Activated naive CD4-positive, alpha-beta T cell treated with anti-CD3 and anti-CD28 coated beads, Interleukin-2, amount 10 ng/mL, durations not matched to agents 7 days and 5 days (primary cell): ENCODE results near the gene MYL12B.

Experiments used
- CTCF ChIA-PET: fragments of 350-600 bp; sonication (Branson Sonifier 250); formaldehyde crosslinking; loops from one replicate; lab custom pipeline; 2021; ENCODE audit warnings: antibody characterized with exemption; lab: Charles Lee
- DNase-seq: peaks from one replicate; pipeline ENCODE4 v3.0.0-alpha.2; 2020
- H3K27ac Mint-ChIP-seq: one replicate; pipeline ENCODE4 v1.8.0; 2021; ENCODE audit warnings: mild to moderate bottlenecking, moderate library complexity, mixed read lengths
- H3K27me3 Mint-ChIP-seq: one replicate; pipeline ENCODE4 v1.8.0; 2021; ENCODE audit warnings: mild to moderate bottlenecking, mixed read lengths
- H3K36me3 Mint-ChIP-seq: one replicate; pipeline ENCODE4 v1.8.0; 2021; ENCODE audit warnings: mixed read lengths
- H3K4me1 Mint-ChIP-seq: one replicate; pipeline ENCODE4 v1.8.0; 2021; ENCODE audit warnings: mixed read lengths
- H3K4me3 Mint-ChIP-seq: one replicate; pipeline ENCODE4 v1.8.0; 2021; ENCODE audit warnings: mild to moderate bottlenecking, moderate library complexity, mixed read lengths
- H3K9me3 Mint-ChIP-seq: one replicate; pipeline ENCODE4 v1.8.0; 2021; ENCODE audit warnings: mixed read lengths

MYL12B gene

GRCh38 chr18:3281456-3282400 is 19.8 kb downstream of the MYL12B start:
- H3K36me3 Mint-ChIP-seq = peaks cover 18% of the 10 kb centered on the region
- CTCF ChIA-PET = interaction anchor here (0.7 to 10.2 kb wide), 17 partner anchors 14 to 713 kb away, joined by 3 to 161 read pairs (median 4); no protein-coding TSS in a partner anchor
- no peak for DNase-seq
- H3K27ac Mint-ChIP-seq = no peak overlapping the region
- H3K9me3 Mint-ChIP-seq = no peaks in the 10 kb centered on the region
- peaks cover 6% of the 10 kb centered on the region for H3K27me3 Mint-ChIP-seq
- H3K4me3 Mint-ChIP-seq = no peak overlapping the region
- H3K4me1 Mint-ChIP-seq = no peaks in the 10 kb centered on the region

- Mint-ChIP-seq H3K4me1 (no peaks in the 10 kb centered on the region), H3K27ac (no peak overlapping the region), H3K27me3 (peaks cover 6% of the 10 kb centered on the region), H3K4me3 (no peak overlapping the region), H3K9me3 (no peaks in the 10 kb centered on the region), H3K36me3 (peaks cover 8% of the 10 kb centered on the region)
- CTCF ChIA-PET = interaction anchor here (1.0 to 10.2 kb wide), 8 partner anchors 12 to 382 kb away, joined by 3 to 161 read pairs (median 8); no protein-coding TSS in a partner anchor
- DNase-seq = no peak
These were observed 21.4 kb downstream of the MYL12B start for GRCh38 chr18:3283253-3283863.

- H3K4me1 Mint-ChIP-seq = no peaks in the 10 kb centered on the region
- no peaks in the 10 kb centered on the region for H3K9me3 Mint-ChIP-seq
- H3K36me3 Mint-ChIP-seq = peaks cover 3% of the 10 kb centered on the region
- no peak for DNase-seq
- H3K27ac Mint-ChIP-seq = no peak overlapping the region
- peaks cover 6% of the 10 kb centered on the region for H3K27me3 Mint-ChIP-seq
- no peak overlapping the region for H3K4me3 Mint-ChIP-seq
- CTCF ChIA-PET = interaction anchor here (1.0 to 10.2 kb wide), 6 partner anchors 12 to 382 kb away, joined by 3 to 161 read pairs (median 10); no protein-coding TSS in a partner anchor
These were observed 22.0 kb downstream of the MYL12B start for GRCh38 chr18:3283908-3284307.

GRCh38 chr18:3284501-3284900 is 22.6 kb downstream of the MYL12B start:
- DNase-seq = no peak
- no peaks in the 10 kb centered on the region for H3K36me3 Mint-ChIP-seq
- no peak overlapping the region for H3K27ac Mint-ChIP-seq
- CTCF ChIA-PET = interaction anchor here (1.3 to 10.2 kb wide), 4 partner anchors 11 to 381 kb away, joined by 3 to 161 read pairs (median 14); no protein-coding TSS in a partner anchor
- peaks cover 9% of the 10 kb centered on the region for H3K27me3 Mint-ChIP-seq
- no peaks in the 10 kb centered on the region for H3K9me3 Mint-ChIP-seq
- H3K4me3 Mint-ChIP-seq = no peak overlapping the region
- no peaks in the 10 kb centered on the region for H3K4me1 Mint-ChIP-seq

GRCh38 chr18:3286159-3286558 is 24.2 kb downstream of the MYL12B start:
- no peaks in the 10 kb centered on the region for H3K4me1 Mint-ChIP-seq
- H3K9me3 Mint-ChIP-seq = peaks cover 7% of the 10 kb centered on the region
- no peak overlapping the region for H3K27ac Mint-ChIP-seq
- CTCF ChIA-PET = interaction anchor here (1.3 to 10.2 kb wide), 2 partner anchors 11 to 379 kb away, joined by 5 to 161 read pairs; no protein-coding TSS in a partner anchor
- H3K4me3 Mint-ChIP-seq = no peak overlapping the region
- no peak for DNase-seq
- H3K27me3 Mint-ChIP-seq = peaks cover 9% of the 10 kb centered on the region
- H3K36me3 Mint-ChIP-seq = no peaks in the 10 kb centered on the region

GRCh38 chr18:3293196-3293951 is 31.4 kb downstream of the MYL12B start:
- Mint-ChIP-seq H3K4me3 (no peak overlapping the region), H3K27ac (no peak overlapping the region), H3K9me3 (peaks cover 11% of the 10 kb centered on the region), H3K4me1 (peaks cover 11% of the 10 kb centered on the region), H3K36me3 (no peaks in the 10 kb centered on the region), H3K27me3 (peaks cover 4% of the 10 kb centered on the region)
- no peak for DNase-seq
- CTCF ChIA-PET = interaction anchor here (0.6 to 1.8 kb wide), 5 partner anchors 161 to 374 kb away, joined by 3 to 6 read pairs (median 4); no protein-coding TSS in a partner anchor

- Mint-ChIP-seq H3K36me3 (no peaks in the 10 kb centered on the region), H3K9me3 (peaks cover 11% of the 10 kb centered on the region), H3K4me1 (peaks cover 11% of the 10 kb centered on the region), H3K4me3 (no peak overlapping the region), H3K27me3 (no peaks in the 10 kb centered on the region), H3K27ac (no peak overlapping the region)
- CTCF ChIA-PET = interaction anchor here (0.6 to 2.0 kb wide), 7 partner anchors 12 to 373 kb away, joined by 3 to 6 read pairs (median 3); no protein-coding TSS in a partner anchor
- no peak for DNase-seq
These were observed 32.6 kb downstream of the MYL12B start for GRCh38 chr18:3294435-3295080.

GRCh38 chr18:3297025-3297984 is 35.4 kb downstream of the MYL12B start:
- Mint-ChIP-seq H3K4me1 (peaks cover 11% of the 10 kb centered on the region), H3K36me3 (no peaks in the 10 kb centered on the region), H3K9me3 (peaks cover 2% of the 10 kb centered on the region), H3K27ac (peak overlapping the region; percentile 81), H3K27me3 (peaks cover 21% of the 10 kb centered on the region), H3K4me3 (peak overlapping the region; percentile 93)
- peak; percentile 97 for DNase-seq
- CTCF ChIA-PET = interaction anchor here (0.8 to 3.0 kb wide), 29 partner anchors 9 to 474 kb away, joined by 3 to 37 read pairs (median 5); partner anchors contain the start of gene MYL12A

- no peak overlapping the region for H3K27ac Mint-ChIP-seq
- no peak overlapping the region for H3K4me3 Mint-ChIP-seq
- no peaks in the 10 kb centered on the region for H3K9me3 Mint-ChIP-seq
- peaks cover 29% of the 10 kb centered on the region for H3K27me3 Mint-ChIP-seq
- H3K4me1 Mint-ChIP-seq = peaks cover 12% of the 10 kb centered on the region
- CTCF ChIA-PET = interaction anchor here (1.8 kb wide), 1 partner anchor 41 kb away, joined by 7 read pairs; no protein-coding TSS in a partner anchor
- no peak for DNase-seq
- no peaks in the 10 kb centered on the region for H3K36me3 Mint-ChIP-seq
These were observed 42.9 kb downstream of the MYL12B start for GRCh38 chr18:3304832-3305231.

- CTCF ChIA-PET = interaction anchor here (0.7 to 1.8 kb wide), 3 partner anchors 17 to 360 kb away, joined by 3 to 7 read pairs (median 5); no protein-coding TSS in a partner anchor
These were observed 43.4 kb downstream of the MYL12B start for GRCh38 chr18:3305354-3305762.

GRCh38 chr18:3305933-3306332 is 44.0 kb downstream of the MYL12B start:
- Mint-ChIP-seq H3K27me3 (peaks cover 19% of the 10 kb centered on the region), H3K9me3 (no peaks in the 10 kb centered on the region), H3K4me1 (peaks cover 12% of the 10 kb centered on the region), H3K36me3 (no peaks in the 10 kb centered on the region), H3K4me3 (no peak overlapping the region), H3K27ac (no peak overlapping the region)
- DNase-seq = no peak
- CTCF ChIA-PET = interaction anchor here (0.7 to 1.3 kb wide), 2 partner anchors 17 to 359 kb away, joined by 3 to 5 read pairs; no protein-coding TSS in a partner anchor

More at GRCh38 chr18:3305354-3305762, 43.4 kb downstream of the MYL12B start:
- H3K27ac Mint-ChIP-seq = no peak overlapping the region
- no peak overlapping the region for H3K4me3 Mint-ChIP-seq
- H3K36me3 Mint-ChIP-seq = no peaks in the 10 kb centered on the region
- no peaks in the 10 kb centered on the region for H3K9me3 Mint-ChIP-seq
- DNase-seq = peak; percentile 29
- H3K4me1 Mint-ChIP-seq = peaks cover 12% of the 10 kb centered on the region
- H3K27me3 Mint-ChIP-seq = peaks cover 25% of the 10 kb centered on the region

GRCh38 chr18:3306391-3306790 is 44.5 kb downstream of the MYL12B start:
- CTCF ChIA-PET = interaction anchor here (1.0 to 1.3 kb wide), 2 partner anchors 25 to 359 kb away, joined by 4 to 5 read pairs; no protein-coding TSS in a partner anchor
- no peaks in the 10 kb centered on the region for H3K36me3 Mint-ChIP-seq
- H3K9me3 Mint-ChIP-seq = no peaks in the 10 kb centered on the region
- H3K4me3 Mint-ChIP-seq = no peak overlapping the region
- H3K4me1 Mint-ChIP-seq = peaks cover 12% of the 10 kb centered on the region
- DNase-seq = no peak
- peaks cover 17% of the 10 kb centered on the region for H3K27me3 Mint-ChIP-seq
- no peak overlapping the region for H3K27ac Mint-ChIP-seq
